ENCODE measurements around the gene DCXR. TPM values are rescaled to one million over a fixed set of nuclear protein-coding genes. Genes with fewer than 3 reads are reported as not detected.

The DCXR gene
- total RNA-seq, 1 experiment from 2014 or later = 120 TPM

GRCh38 chr17:82053556-82054263 lies 16.2 kb upstream of the DCXR start:
- Histone ChIP-seq H3K4me1 (replicated peaks; ENCODE audit: insufficient read depth) (no peaks in the 10 kb centered on the region), H3K79me2 (ENCODE audit: low read depth) (peaks cover 13% of the 10 kb centered on the region), H3K9me3 (ENCODE audit: insufficient read depth, low read depth) (no peaks in the 10 kb centered on the region), H3K27me3 (ENCODE audit: insufficient read depth, low read depth) (no peaks in the 10 kb centered on the region), H3F3A (ENCODE audit: insufficient read depth, low read depth) (no peaks in the 10 kb centered on the region), H3K9me2 (ENCODE audit: insufficient read depth) (no peaks in the 10 kb centered on the region), H3K4me2 (peak overlapping the region; percentile 88; the same call in 1 of the 2 replicates), H3K27ac (no peak overlapping the region), H3K4me3 (no peak overlapping the region), H3K36me3 (ENCODE audit: low read depth) (no peaks in the 10 kb centered on the region), H4K20me1 (ENCODE audit: insufficient read depth) (no peaks in the 10 kb centered on the region), H2AFZ (no peak overlapping the region)
- intact Hi-C loops (cut with micrococcal nuclease; ENCODE audit: unreplicated experiment) = no loop called here
- TF ChIP-seq EZH2 (IDR thresholded peaks at IDR 0.05; ENCODE audit: low read depth) (no peak), CTCF (conservative IDR thresholded peaks at IDR 0.05) (no peak)
- ChIA-PET CTCF (no interaction called here), POLR2A (ENCODE audit: unreplicated experiment) (no interaction called here)
- no TSS peak for BruUV-seq (replicated peaks)
- DNase-seq = no peak

- Histone ChIP-seq H3K4me2 (peak overlapping the region; percentile 88), H3K36me3 (ENCODE audit: low read depth) (no peaks in the 10 kb centered on the region), H3K4me1 (replicated peaks; ENCODE audit: insufficient read depth) (no peaks in the 10 kb centered on the region), H3K9me3 (ENCODE audit: insufficient read depth, low read depth) (no peaks in the 10 kb centered on the region), H3F3A (ENCODE audit: insufficient read depth, low read depth) (no peaks in the 10 kb centered on the region), H2AFZ (no peak overlapping the region), H3K4me3 (peak overlapping the region; percentile 76; the same call in 1 of the 2 replicates), H3K79me2 (ENCODE audit: low read depth) (peaks cover 13% of the 10 kb centered on the region), H4K20me1 (ENCODE audit: insufficient read depth) (no peaks in the 10 kb centered on the region), H3K9me2 (ENCODE audit: insufficient read depth) (no peaks in the 10 kb centered on the region), H3K27ac (no peak overlapping the region), H3K27me3 (ENCODE audit: insufficient read depth, low read depth) (no peaks in the 10 kb centered on the region)
- TF ChIP-seq EZH2 (IDR thresholded peaks at IDR 0.05; ENCODE audit: low read depth) (no peak), CTCF (conservative IDR thresholded peaks at IDR 0.05) (no peak)
- ChIA-PET CTCF (no interaction called here), POLR2A (ENCODE audit: unreplicated experiment) (no interaction called here)
- DNase-seq = no peak
- BruUV-seq (replicated peaks) = no TSS peak
- intact Hi-C loops (cut with micrococcal nuclease; ENCODE audit: unreplicated experiment) = no loop called here
Measured at GRCh38 chr17:82053130-82053529, 15.6 kb upstream of the DCXR start.

GRCh38 chr17:82052638-82053059 lies 15.2 kb upstream of the DCXR start:
- no peak for DNase-seq
- no peaks in the 10 kb centered on the region for H3K27me3 ChIP-seq (ENCODE audit: insufficient read depth, low read depth)
- no peaks in the 10 kb centered on the region for H3K36me3 ChIP-seq (ENCODE audit: low read depth)
- TF ChIP-seq CTCF (conservative IDR thresholded peaks at IDR 0.05) = no peak
- no peak for TF ChIP-seq EZH2 (IDR thresholded peaks at IDR 0.05; ENCODE audit: low read depth)
- H3K4me1 ChIP-seq (replicated peaks; ENCODE audit: insufficient read depth) = no peaks in the 10 kb centered on the region
- no peak overlapping the region for H3K27ac ChIP-seq
- H3F3A ChIP-seq (ENCODE audit: insufficient read depth, low read depth) = no peaks in the 10 kb centered on the region
- H3K79me2 ChIP-seq (ENCODE audit: low read depth) = peaks cover 13% of the 10 kb centered on the region
- H4K20me1 ChIP-seq (ENCODE audit: insufficient read depth) = no peaks in the 10 kb centered on the region
- peak overlapping the region; percentile 88 for H3K4me2 ChIP-seq
- intact Hi-C loops (cut with micrococcal nuclease; ENCODE audit: unreplicated experiment) = no loop called here
- ChIA-PET POLR2A (ENCODE audit: unreplicated experiment) (no interaction called here), CTCF (no interaction called here)
- no peak overlapping the region for H2AFZ ChIP-seq
- peak overlapping the region; percentile 76 for H3K4me3 ChIP-seq
- H3K9me2 ChIP-seq (ENCODE audit: insufficient read depth) = no peaks in the 10 kb centered on the region
- BruUV-seq (replicated peaks) = no TSS peak
- H3K9me3 ChIP-seq (ENCODE audit: insufficient read depth, low read depth) = no peaks in the 10 kb centered on the region
